ENCODE results near the gene ZNF14. TPM values are rescaled to one million over a fixed set of nuclear protein-coding genes. Genes with fewer than 3 reads are reported as not detected.
A peak's percentile ranks its signal among the peaks of the same experiment; 100 is the strongest.

Gene ZNF14
- total and polyA plus RNA-seq, 9 of the 15 experiments (the other 6 are each of a cell fraction or from before 2014, with no cell fraction given), result 1.9 to 7.0 (median 4.0) TPM

- DNase-seq (ENCODE audit: extremely low read depth in 1 of 4, low spot score in 3 of 4), result peak; percentile 95 to 97 (median 96)
- Histone ChIP-seq H3K36me3 (ENCODE audit: control insufficient read depth, insufficient read depth, low read length) (peaks cover 7% of the 10 kb centered on the region; the same call in 1 of the 3 replicates), H3K4me2 (ENCODE audit: insufficient read depth, low read length) (peak within 1 kb of the TSS; percentile 82), H3K4me1 (replicated peaks in 1 of 2; ENCODE audit: control insufficient read depth in 2 of 2, insufficient read depth in 2 of 2, low read length in 2 of 2) (peaks cover 6 to 33% of the 10 kb centered on the region in 2 experiments), H3K9me1 (ENCODE audit: control insufficient read depth, insufficient read depth, low read length) (no peaks in the 10 kb centered on the region), H3K9me3 (replicated peaks; ENCODE audit: control insufficient read depth, insufficient read depth, low read depth, low read length) (peaks cover 8% of the 10 kb centered on the region), H3K27me3 (ENCODE audit: control insufficient read depth in 2 of 2, insufficient read depth in 2 of 2, low read length in 2 of 2) (no peaks in the 10 kb centered on the region), H3K9ac (ENCODE audit: insufficient read depth in 1 of 2, low read depth in 2 of 2, low read length in 2 of 2) (peak within 1 kb of the TSS; percentile 90 to 95), H3K79me2 (ENCODE audit: control insufficient read depth, insufficient read depth, low read length) (peaks cover 28% of the 10 kb centered on the region), H3K4me3 (peak within 1 kb of the TSS; percentile 77), H4K20me1 (replicated peaks; ENCODE audit: control insufficient read depth, insufficient read depth, low read length) (no peaks in the 10 kb centered on the region), H2AFZ (ENCODE audit: low read depth, low read length) (peak within 1 kb of the TSS; percentile 98), H3K27ac (ENCODE audit: extremely low read depth, low read depth, low read length) (peak within 1 kb of the TSS; percentile 88)
- in situ Hi-C loops (cut with MboI) (no loop called here), intact Hi-C loops (cut with micrococcal nuclease) (loop anchor here (5.0 to 10.0 kb wide), 2 partner anchors 66 to 199 kb away; partner anchors contain the start of genes ZNF14 and ZNF253)
- FAIRE-seq, result peak; percentile 94
- ChIA-PET POLR2A (interaction anchor here (0.6 to 1.6 kb wide), 6 partner anchors 55 to 1698 kb away, joined by 3 to 5 read pairs (median 3); partner anchors contain the start of gene ZNF14), CTCF (ENCODE audit: low intra/inter-chr PET ratio) (no interaction called here)
- BruUV-seq (replicated peaks), result no TSS peak
- ATAC-seq, result peak; percentile 92
- WGBS (ENCODE audit: insufficient coverage, low coverage, missing lambda C conversion rate), result 20% methylated on average over 35 of the region's 36 CpGs
- TF ChIP-seq SP1 (CRISPR knock-in tag; IDR thresholded peaks at IDR 0.05), result peak; percentile 57; the same call in 1 of the 2 replicates
- TF ChIP-seq TGIF2 (CRISPR knock-in tag; IDR thresholded peaks at IDR 0.05), result no peak
- no peak for TF ChIP-seq OTX1 (CRISPR knock-in tag; IDR thresholded peaks at IDR 0.05)
- peak; percentile 57; the same call in 1 of the 2 replicates for TF ChIP-seq CEBPZ (IDR thresholded peaks at IDR 0.05; ENCODE audit: borderline replicate concordance, low read depth, low read length)
- no peak for TF ChIP-seq ZNF699 (CRISPR knock-in tag; IDR thresholded peaks at IDR 0.05; ENCODE audit: insufficient replicate concordance)
- TF ChIP-seq, protein P1, sequence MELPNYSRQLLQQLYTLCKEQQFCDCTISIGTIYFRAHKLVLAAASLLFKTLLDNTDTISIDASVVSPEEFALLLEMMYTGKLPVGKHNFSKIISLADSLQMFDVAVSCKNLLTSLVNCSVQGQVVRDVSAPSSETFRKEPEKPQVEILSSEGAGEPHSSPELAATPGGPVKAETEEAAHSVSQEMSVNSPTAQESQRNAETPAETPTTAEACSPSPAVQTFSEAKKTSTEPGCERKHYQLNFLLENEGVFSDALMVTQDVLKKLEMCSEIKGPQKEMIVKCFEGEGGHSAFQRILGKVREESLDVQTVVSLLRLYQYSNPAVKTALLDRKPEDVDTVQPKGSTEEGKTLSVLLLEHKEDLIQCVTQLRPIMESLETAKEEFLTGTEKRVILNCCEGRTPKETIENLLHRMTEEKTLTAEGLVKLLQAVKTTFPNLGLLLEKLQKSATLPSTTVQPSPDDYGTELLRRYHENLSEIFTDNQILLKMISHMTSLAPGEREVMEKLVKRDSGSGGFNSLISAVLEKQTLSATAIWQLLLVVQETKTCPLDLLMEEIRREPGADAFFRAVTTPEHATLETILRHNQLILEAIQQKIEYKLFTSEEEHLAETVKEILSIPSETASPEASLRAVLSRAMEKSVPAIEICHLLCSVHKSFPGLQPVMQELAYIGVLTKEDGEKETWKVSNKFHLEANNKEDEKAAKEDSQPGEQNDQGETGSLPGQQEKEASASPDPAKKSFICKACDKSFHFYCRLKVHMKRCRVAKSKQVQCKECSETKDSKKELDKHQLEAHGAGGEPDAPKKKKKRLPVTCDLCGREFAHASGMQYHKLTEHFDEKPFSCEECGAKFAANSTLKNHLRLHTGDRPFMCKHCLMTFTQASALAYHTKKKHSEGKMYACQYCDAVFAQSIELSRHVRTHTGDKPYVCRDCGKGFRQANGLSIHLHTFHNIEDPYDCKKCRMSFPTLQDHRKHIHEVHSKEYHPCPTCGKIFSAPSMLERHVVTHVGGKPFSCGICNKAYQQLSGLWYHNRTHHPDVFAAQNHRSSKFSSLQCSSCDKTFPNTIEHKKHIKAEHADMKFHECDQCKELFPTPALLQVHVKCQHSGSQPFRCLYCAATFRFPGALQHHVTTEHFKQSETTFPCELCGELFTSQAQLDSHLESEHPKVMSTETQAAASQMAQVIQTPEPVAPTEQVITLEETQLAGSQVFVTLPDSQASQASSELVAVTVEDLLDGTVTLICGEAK (IDR thresholded peaks at IDR 0.05), result peak; percentile 86
- TF ChIP-seq, protein P1 (CRISPR knock-in tag; IDR thresholded peaks at IDR 0.05), result no peak
- TF ChIP-seq RBFOX2 (IDR thresholded peaks at IDR 0.05; ENCODE audit: low read depth, low read length), result peak; percentile 92
Measured at GRCh38 chr19:19668230-19669012, 64.5 kb downstream of the ZNF14 start, which contains the start of gene ZNF101. TSS of gene ZNF101 (plus strand) at chr19:19668839. CDS start at chr19:19668964, 125 bp downstream.

All from K562 (cell line).